K562 (cell line): ENCODE results near the gene INPP1. TPM values are rescaled to one million over a fixed set of nuclear protein-coding genes. Genes with fewer than 3 reads are reported as not detected.

Experiments used
- ATAC-seq: fragments of 200-7000 bp; cut with Tn5 transposase; 3 replicates; pipeline ENCODE4 v1.9.1; 2020; ENCODE audit warnings: moderate library complexity
- BruUV-seq: library from RNA; stranded (reverse); fragments of 400-500 nt; replicated peaks from 2 replicates; lab custom pipeline; 2021; lab: Mats Ljungman, UMichigan
- CTCF ChIA-PET: fragments of 300-600 bp; formaldehyde crosslinking; extraction: SDS; loops from one replicate; lab custom pipeline; 2021; ENCODE audit warnings: low intra/inter-chr PET ratio; lab: Yijun Ruan, JAX
- POLR2A ChIA-PET: fragments of 300-600, 350-650 bp; sonication (Branson Sonifier 250); formaldehyde crosslinking; extraction: SDS; loops from one replicate; lab custom pipeline; 2021; ENCODE audit warnings: antibody characterized with exemption, inconsistent platforms; lab: Yijun Ruan, JAX
- DNase-seq, 4 experiments: peaks; one replicate each; pipeline versions ENCODE4 v3.0.0 to v3.0.0-alpha.2; 2011 to 2018; ENCODE audit warnings: low spot score in 3 of 4, mixed read lengths in 3 of 4; ENCODE audit errors: extremely low read depth in 1 of 4
- FAIRE-seq: peaks from 2 replicates; lab custom pipeline; 2011; peaks lifted over from hg19 to GRCh38; lab: Jason Lieb, UNC
- H2AFZ ChIP-seq: 2 replicates; pipeline ENCODE4 v1.6.0; 2011; ENCODE audit warnings: low read depth, low read length, control low read depth, inconsistent platforms
- H3K27ac ChIP-seq: fragments of 200-600 bp; 3 replicates; pipeline ENCODE4 v1.8.0; 2011; ENCODE audit warnings: low read depth, mild to moderate bottlenecking, control low read depth, inconsistent platforms, low read length, moderate library complexity, mixed read lengths; ENCODE audit errors: extremely low read depth
- H3K27me3 ChIP-seq, 2 experiments: fragments of 300-600 bp in 1 of 2; 2 replicates in 1 of 2; 3 replicates in 1 of 2; pipeline versions ENCODE4 v1.6.0 to v1.8.0; 2011; ENCODE audit warnings: inconsistent platforms in 2 of 2, low read length in 2 of 2, mild to moderate bottlenecking in 1 of 2, mixed read lengths in 1 of 2, moderate library complexity in 1 of 2; ENCODE audit not compliant: control insufficient read depth in 2 of 2, insufficient read depth in 2 of 2
- H3K36me3 ChIP-seq: fragments of 300-600 bp; 3 replicates; pipeline ENCODE4 v1.8.0; 2011; ENCODE audit warnings: mild to moderate bottlenecking, low read length, inconsistent platforms; ENCODE audit not compliant: control insufficient read depth, insufficient read depth
- H3K4me1 ChIP-seq, 2 experiments: fragments of 200-600 bp in 1 of 2; replicated peaks in 1 of 2; 2 replicates in 1 of 2; 3 replicates in 1 of 2; pipeline versions ENCODE4 v1.5.1 to v1.8.0; 2011; ENCODE audit warnings: inconsistent platforms in 2 of 2, low read length in 2 of 2, mild to moderate bottlenecking in 1 of 2, mixed read lengths in 1 of 2, moderate library complexity in 1 of 2; ENCODE audit not compliant: control insufficient read depth in 2 of 2, insufficient read depth in 2 of 2
- H3K4me2 ChIP-seq: 2 replicates; pipeline ENCODE4 v1.6.1; 2011; ENCODE audit warnings: low read length, control low read depth, inconsistent platforms, mixed read lengths; ENCODE audit not compliant: insufficient read depth
- H3K4me3 ChIP-seq: fragments of 200-600 bp; sonication (generic), shearing (Covaris generic); 2 replicates; pipeline ENCODE4 v1.5.1; 2016; ENCODE audit warnings: control low read depth, inconsistent platforms
- H3K79me2 ChIP-seq: fragments of 200-600 bp; 3 replicates; pipeline ENCODE4 v1.8.0; 2011; ENCODE audit warnings: low read length, inconsistent platforms; ENCODE audit not compliant: control insufficient read depth, insufficient read depth
- H3K9ac ChIP-seq, 2 experiments: 2 replicates each; pipeline versions ENCODE4 v1.6.0 to v1.6.1; 2011; ENCODE audit warnings: low read depth in 2 of 2, low read length in 2 of 2, control low read depth in 1 of 2, inconsistent platforms in 1 of 2, mild to moderate bottlenecking in 1 of 2, mixed read lengths in 1 of 2; ENCODE audit not compliant: insufficient read depth in 1 of 2
- H3K9me1 ChIP-seq: one replicate; pipeline ENCODE4 v1.6.0; 2011; ENCODE audit warnings: inconsistent platforms, mild to moderate bottlenecking, low read length, moderate library complexity; ENCODE audit not compliant: control insufficient read depth, insufficient read depth
- H3K9me3 ChIP-seq: replicated peaks from 2 replicates; pipeline ENCODE4 v1.5.1; 2011; ENCODE audit warnings: low read depth, low read length, inconsistent platforms; ENCODE audit not compliant: control insufficient read depth, insufficient read depth
- H4K20me1 ChIP-seq: replicated peaks from 2 replicates; pipeline ENCODE4 v1.6.1; 2011; ENCODE audit warnings: low read length, inconsistent platforms, mixed read lengths; ENCODE audit not compliant: control insufficient read depth, insufficient read depth
- BRF2 ChIP-seq: IDR thresholded peaks from 3 replicates; pipeline ENCODE4 v1.6.1; 2011; ENCODE audit warnings: borderline replicate concordance, mild to moderate bottlenecking; ENCODE audit not compliant: insufficient read length, insufficient read depth
- CHD2 ChIP-seq: IDR thresholded peaks from 2 replicates; pipeline ENCODE4 v1.6.1; 2011; ENCODE audit warnings: low read depth, low read length
- E2F3 ChIP-seq: fragments of 250-450 bp; sonication (Bioruptor Pico); IDR thresholded peaks from 2 replicates; pipeline ENCODE4 v1.4.0; 2020; ENCODE audit warnings: mild to moderate bottlenecking
- E2F5 ChIP-seq: sonication (generic); formaldehyde crosslinking; IDR thresholded peaks from 2 replicates; pipeline ENCODE4 v1.8.0; 2022; ENCODE audit warnings: mild to moderate bottlenecking, missing genetic modification reagents
- HIVEP1 ChIP-seq: fragments of 250-450 bp; sonication (Bioruptor Pico); IDR thresholded peaks from 2 replicates; pipeline ENCODE4 v1.4.0; 2020; ENCODE audit warnings: mild to moderate bottlenecking
- MAFG ChIP-seq: fragments of 450-650 bp; conservative IDR thresholded peaks from 2 replicates; pipeline ENCODE4 v1.6.1; 2016; ENCODE audit warnings: missing genetic modification characterization, missing compliant biosample characterization
- MXI1 ChIP-seq: IDR thresholded peaks from 2 replicates; pipeline ENCODE4 v1.6.1; 2011; ENCODE audit warnings: low read depth, mild to moderate bottlenecking, improper control_type of control experiment, low read length
- NCOA2 ChIP-seq, 2 experiments: fragments of 450-650 bp; IDR thresholded peaks; 2 replicates each; pipeline ENCODE4 v1.6.1; 2018; ENCODE audit warnings: mild to moderate bottlenecking in 2 of 2, moderate library complexity in 1 of 2; ENCODE audit not compliant: partially characterized antibody in 2 of 2
- SMAD3 ChIP-seq: fragments of 450-650 bp; formaldehyde crosslinking; conservative IDR thresholded peaks from 2 replicates; pipeline ENCODE4 v1.4.0; 2020; ENCODE audit warnings: mild to moderate bottlenecking
- ZKSCAN1 ChIP-seq: fragments of 150-350 bp; IDR thresholded peaks from 2 replicates; pipeline ENCODE4 v1.6.1; 2016; ENCODE audit warnings: low read depth, low read length
- ZNF12 ChIP-seq: sonication (generic); formaldehyde crosslinking; IDR thresholded peaks from 2 replicates; pipeline ENCODE4 v1.4.0; 2020; ENCODE audit warnings: mild to moderate bottlenecking, missing genetic modification reagents
- ZNF408 ChIP-seq: fragments of 250-450 bp; sonication (Bioruptor Pico); IDR thresholded peaks from 2 replicates; pipeline ENCODE4 v1.4.0; 2020; ENCODE audit warnings: low read depth, mild to moderate bottlenecking, moderate library complexity
- WGBS: fragments of 100-300 bp; shearing (Covaris generic); methylation state at CpG from one replicate; pipeline ENCODE4 v1.1.6; 2016; ENCODE audit warnings: low coverage, mixed read lengths; ENCODE audit not compliant: insufficient coverage; ENCODE audit errors: missing lambda C conversion rate; 5-methylcytosine and 5-hydroxymethylcytosine counted together
- in situ Hi-C: fragments of 300-500 bp; cut with MboI; formaldehyde crosslinking; loops from 4 replicates; pipeline ENCODE4 v1.15.0; 2018; ENCODE audit warnings: inconsistent platforms, mixed read lengths
- intact Hi-C: fragments of 100-400 bp; cut with micrococcal nuclease; formaldehyde crosslinking; loops from 2 replicates; pipeline ENCODE4 v1.14.2; 2022
- polyA plus RNA-seq, 8 experiments: library from polyadenylated mRNA; depleted of rRNA in 4 of 8; stranded (reverse) in 5 of 8; unstranded in 3 of 8; fragments of >200 nt; fragmentation: Nextera tagmentation in 2 of 8; fragmentation: Illumina TruSeq in 1 of 8; extraction: Ambion mirVana in 2 of 8; extraction: Trizol in 1 of 8; gene quantifications; 2 replicates each; pipeline versions ENCODE4 v1.2.1 to v1.2.3, GENCODE V29; 2011 to 2014; ENCODE audit warnings: inconsistent platforms in 1 of 8, missing spikeins in 1 of 8
- total RNA-seq, 7 experiments: library from RNA; depleted of rRNA in 6 of 7; stranded (reverse); fragments of >200 nt in 6 of 7; fragmentation: Illumina TruSeq in 2 of 7; extraction: Trizol in 2 of 7; gene quantifications; 2 replicates each; pipeline versions ENCODE4 v1.2.1 to v1.2.3, GENCODE V29; 2011 to 2021; ENCODE audit warnings: low replicate concordance in 1 of 7
- TF ChIP-seq, protein P1 (sequence below): IDR thresholded peaks from 2 replicates; pipeline ENCODE4 v1.6.1; 2011; ENCODE audit warnings: borderline replicate concordance, low read depth, mild to moderate bottlenecking, moderate library complexity, low read length; ENCODE audit not compliant: insufficient read depth, poor library complexity, severe bottlenecking

The INPP1 gene
- total and polyA plus RNA-seq, 9 of the 15 experiments (the other 6 are each of a cell fraction or from before 2014, with no cell fraction given) = 3.7 to 11.8 (median 6.5) TPM

GRCh38 chr2:190387422-190387821 is 44.0 kb downstream of the INPP1 start:
- Histone ChIP-seq H3K9ac (no peak overlapping the region), H3K27me3 (no peaks in the 10 kb centered on the region), H3K4me2 (no peak overlapping the region), H3K4me3 (no peak overlapping the region), H3K36me3 (no peaks in the 10 kb centered on the region), H3K9me1 (no peaks in the 10 kb centered on the region), H2AFZ (no peak overlapping the region), H3K79me2 (no peaks in the 10 kb centered on the region), H3K4me1 (no peaks in the 10 kb centered on the region; a peak in 1 of 5 replicates), H3K27ac (no peak overlapping the region), H3K9me3 (no peaks in the 10 kb centered on the region), H4K20me1 (no peaks in the 10 kb centered on the region)
- POLR2A ChIA-PET = no interaction called here
- ATAC-seq (no peak), FAIRE-seq (no peak), DNase-seq (no peak)
- 80% methylated on average over 3 of the region's 3 CpGs for WGBS
- no peak for TF ChIP-seq ZKSCAN1
- TF ChIP-seq ZNF12 (CRISPR knock-in tag) = peak; percentile 96
- CTCF ChIA-PET = no interaction called here
- in situ Hi-C loops = no loop called here
- no TSS peak for BruUV-seq
- intact Hi-C loops = no loop called here

GRCh38 chr2:190396271-190396670 is 52.9 kb downstream of the INPP1 start:
- no peaks in the 10 kb centered on the region for H3K27me3 ChIP-seq
- no peak overlapping the region for H3K9ac ChIP-seq
- ATAC-seq = no peak
- H3K4me2 ChIP-seq = no peak overlapping the region
- no peaks in the 10 kb centered on the region for H3K79me2 ChIP-seq
- FAIRE-seq = no peak
- no peaks in the 10 kb centered on the region for H3K9me3 ChIP-seq
- POLR2A ChIA-PET = interaction anchor here (1.0 kb wide), 1 partner anchor 16 kb away, joined by 3 read pairs; no protein-coding TSS in a partner anchor
- H3K4me3 ChIP-seq = no peak overlapping the region
- H4K20me1 ChIP-seq = no peaks in the 10 kb centered on the region
- intact Hi-C loops (no loop called here), in situ Hi-C loops (no loop called here)
- H3K36me3 ChIP-seq = no peaks in the 10 kb centered on the region
- WGBS = 47% methylated on average over 2 of the region's 2 CpGs
- DNase-seq = no peak
- BruUV-seq = no TSS peak
- no peaks in the 10 kb centered on the region for H3K4me1 ChIP-seq
- CTCF ChIA-PET = no interaction called here
- no peak overlapping the region for H2AFZ ChIP-seq
- TF ChIP-seq HIVEP1 (CRISPR knock-in tag) (no peak), E2F5 (CRISPR knock-in tag) (no peak), MAFG (tag) (no peak), ZNF408 (CRISPR knock-in tag) (no peak), E2F3 (no peak), SMAD3 (no peak), MXI1 (no peak), BRF2 (no peak), NCOA2 (IDR thresholded peaks at IDR 0.05; ENCODE audit: partially characterized antibody in 2 of 2) (no peak), CHD2 (no peak)
- TF ChIP-seq, protein P1, sequence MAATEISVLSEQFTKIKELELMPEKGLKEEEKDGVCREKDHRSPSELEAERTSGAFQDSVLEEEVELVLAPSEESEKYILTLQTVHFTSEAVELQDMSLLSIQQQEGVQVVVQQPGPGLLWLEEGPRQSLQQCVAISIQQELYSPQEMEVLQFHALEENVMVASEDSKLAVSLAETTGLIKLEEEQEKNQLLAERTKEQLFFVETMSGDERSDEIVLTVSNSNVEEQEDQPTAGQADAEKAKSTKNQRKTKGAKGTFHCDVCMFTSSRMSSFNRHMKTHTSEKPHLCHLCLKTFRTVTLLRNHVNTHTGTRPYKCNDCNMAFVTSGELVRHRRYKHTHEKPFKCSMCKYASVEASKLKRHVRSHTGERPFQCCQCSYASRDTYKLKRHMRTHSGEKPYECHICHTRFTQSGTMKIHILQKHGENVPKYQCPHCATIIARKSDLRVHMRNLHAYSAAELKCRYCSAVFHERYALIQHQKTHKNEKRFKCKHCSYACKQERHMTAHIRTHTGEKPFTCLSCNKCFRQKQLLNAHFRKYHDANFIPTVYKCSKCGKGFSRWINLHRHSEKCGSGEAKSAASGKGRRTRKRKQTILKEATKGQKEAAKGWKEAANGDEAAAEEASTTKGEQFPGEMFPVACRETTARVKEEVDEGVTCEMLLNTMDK = no peak
- TF ChIP-seq, all 486 proteins: peak for 0
- H3K9me1 ChIP-seq = no peaks in the 10 kb centered on the region
- H3K27ac ChIP-seq = no peak overlapping the region
